Lower leg skin (tissue), 4 donors: ENCODE results near the gene C1orf21. TPM values are rescaled to one million over a fixed set of nuclear protein-coding genes. Genes with fewer than 3 reads are reported as not detected.

Source experiments
- DNase-seq, 2 donors: peaks; one replicate each; pipeline ENCODE4 v3.0.0-alpha.2; 2019; ENCODE audit warnings: low spot score in 2 of 2
- H3K4me3 ChIP-seq: fragments of 200-600 bp; sonication (generic); 2 replicates; pipeline ENCODE4 v1.5.1; 2017; ENCODE audit warnings: mild to moderate bottlenecking, low read depth; ENCODE audit not compliant: poor library complexity, severe bottlenecking
- CTCF ChIP-seq, 3 donors: fragments of 450-650 bp; IDR thresholded peaks; one replicate each; pipeline ENCODE4 v1.5.1; 2016; ENCODE audit warnings: antibody characterized with exemption in 3 of 3, mild to moderate bottlenecking in 3 of 3, moderate library complexity in 2 of 3
- POLR2A ChIP-seq, 2 donors: fragments of 450-650 bp; IDR thresholded peaks; one replicate each; pipeline ENCODE4 v1.6.1; 2016 to 2017; ENCODE audit warnings: antibody characterized with exemption in 2 of 2, mild to moderate bottlenecking in 1 of 2, moderate library complexity in 1 of 2
- WGBS, 2 donors: methylation state at CpG; one replicate each; pipeline ENCODE4 v1.1.5; 2018; 5-methylcytosine and 5-hydroxymethylcytosine counted together
- intact Hi-C: fragments of 100-400 bp; cut with DNase I; formaldehyde crosslinking; loops from one replicate; pipeline ENCODE4 v1.15.0; 2023; ENCODE audit warnings: low total_unique reads
- total RNA-seq, 4 donors: library from RNA; depleted of rRNA; stranded (reverse); fragments of >200 nt; gene quantifications; one replicate each; pipeline ENCODE4 v1.1.0, GENCODE V29; 2016

The C1orf21 gene
- total RNA-seq, 4 donors from 2014 or later = 37.6 to 79.4 (median 56.2) TPM

GRCh38 chr1:184424157-184424556 is 37.3 kb downstream of the C1orf21 start:
- TF ChIP-seq CTCF (IDR thresholded peaks at IDR 0.05) (no peak), POLR2A (IDR thresholded peaks at IDR 0.05) (no peak)
- H3K4me3 ChIP-seq = no peak overlapping the region
- DNase-seq = no peak
- WGBS, 2 donors = 33 to 43% methylated on average over 3 of the region's 3 CpGs
- intact Hi-C loops = no loop called here

- H3K4me3 ChIP-seq = no peak overlapping the region
- TF ChIP-seq CTCF (IDR thresholded peaks at IDR 0.05) (no peak), POLR2A (IDR thresholded peaks at IDR 0.05) (no peak)
- intact Hi-C loops = no loop called here
- no peak for DNase-seq
- 58 to 69% methylated on average over 2 of the region's 2 CpGs for WGBS, 2 donors
Measured at GRCh38 chr1:184424945-184425344, 38.1 kb downstream of the C1orf21 start.

DNA sequence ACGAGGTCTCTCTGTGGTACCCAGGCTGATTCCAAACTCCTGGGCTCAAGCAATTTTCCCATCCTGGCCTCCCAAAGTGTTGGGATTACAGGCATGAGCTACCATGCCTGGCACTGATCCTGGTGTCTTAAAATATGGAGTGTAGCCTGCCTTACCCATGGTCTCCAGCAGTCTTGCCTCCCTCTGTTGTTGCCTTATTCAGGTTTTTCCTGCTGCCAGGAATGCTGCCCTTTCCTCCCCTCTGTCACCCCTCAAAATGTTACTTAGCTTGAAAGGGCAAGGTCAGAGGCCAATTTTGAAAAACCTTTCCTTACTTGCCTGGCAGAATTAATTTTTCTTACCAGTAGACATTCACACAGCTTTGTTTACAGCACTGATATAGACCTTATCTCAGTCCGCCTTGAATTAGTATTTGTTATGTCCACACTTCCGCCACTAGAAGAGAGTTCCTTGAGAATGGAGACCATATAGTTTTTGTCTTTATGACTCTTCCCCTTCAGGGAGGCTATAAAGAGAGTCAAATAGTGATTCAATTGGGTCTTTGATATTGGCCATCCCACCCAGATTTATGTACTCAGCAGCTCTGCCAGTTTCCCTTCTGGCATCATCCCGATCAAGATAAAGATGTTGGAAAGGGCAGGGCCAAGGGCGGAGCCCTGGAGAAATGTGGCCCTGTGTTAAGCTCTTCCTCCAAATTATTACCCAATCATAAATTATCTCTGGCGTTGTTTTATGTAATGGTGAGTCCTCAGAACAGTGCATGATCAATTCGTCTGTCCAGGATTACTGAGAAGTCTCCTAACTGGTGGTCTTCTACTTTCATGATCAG is 38.8 kb downstream of the C1orf21 start:
- H3K4me3 ChIP-seq = no peak overlapping the region
- 47 to 48% methylated on average over 7 of the region's 7 CpGs for WGBS, 2 donors
- intact Hi-C loops = no loop called here
- TF ChIP-seq CTCF (IDR thresholded peaks at IDR 0.05) = no peak
- TF ChIP-seq POLR2A (IDR thresholded peaks at IDR 0.05) = no peak
- no peak for DNase-seq

DNA sequence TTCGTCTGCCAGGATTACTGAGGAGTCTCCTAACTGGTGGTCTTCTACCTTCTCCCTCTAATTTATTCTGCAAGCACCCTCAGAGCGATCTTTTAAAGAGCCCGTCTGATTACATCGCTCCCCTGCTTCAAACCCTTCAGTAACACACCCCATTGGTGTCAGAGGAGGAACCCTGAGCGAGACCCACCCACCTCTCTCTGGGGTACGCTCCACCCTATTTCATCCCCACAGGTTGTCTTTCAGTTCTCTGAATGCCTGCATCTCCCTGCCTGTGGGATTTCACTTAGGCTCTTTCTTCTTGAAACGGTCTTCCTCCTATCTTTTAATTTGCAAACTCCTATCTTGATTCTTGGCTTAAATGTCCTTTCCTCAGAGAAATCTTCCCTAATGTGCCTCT is 39.4 kb downstream of the C1orf21 start:
- DNase-seq = no peak
- WGBS, 2 donors = 58 to 77% methylated on average over 7 of the region's 7 CpGs
- intact Hi-C loops = no loop called here
- TF ChIP-seq POLR2A (IDR thresholded peaks at IDR 0.05) (no peak), CTCF (IDR thresholded peaks at IDR 0.05) (no peak)
- H3K4me3 ChIP-seq = no peak overlapping the region

DNA sequence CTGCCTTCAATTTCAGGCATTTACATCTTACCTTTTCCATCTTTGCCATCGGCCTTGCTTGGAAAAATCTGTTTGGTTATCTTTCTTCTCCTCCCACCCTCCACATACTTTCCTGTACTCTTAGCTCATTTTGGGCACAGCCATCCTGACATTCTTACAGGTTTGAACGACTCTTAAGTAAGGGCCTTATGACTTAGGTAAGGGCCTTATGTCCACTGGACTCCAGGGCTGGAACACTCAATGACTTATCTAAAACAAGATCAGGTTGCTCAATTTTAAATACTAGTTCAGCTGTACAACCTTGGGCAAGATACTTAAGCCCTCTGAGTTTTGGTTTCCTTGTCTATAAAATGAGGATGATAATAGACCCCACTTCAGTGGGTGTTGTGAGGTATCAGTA is 40.9 kb downstream of the C1orf21 start:
- DNase-seq = no peak
- no peak overlapping the region for H3K4me3 ChIP-seq
- TF ChIP-seq CTCF (IDR thresholded peaks at IDR 0.05) = no peak
- no peak for TF ChIP-seq POLR2A (IDR thresholded peaks at IDR 0.05)
- intact Hi-C loops = no loop called here
- WGBS, 2 donors = 86 to 87% methylated on average over 2 of the region's 2 CpGs

DNA sequence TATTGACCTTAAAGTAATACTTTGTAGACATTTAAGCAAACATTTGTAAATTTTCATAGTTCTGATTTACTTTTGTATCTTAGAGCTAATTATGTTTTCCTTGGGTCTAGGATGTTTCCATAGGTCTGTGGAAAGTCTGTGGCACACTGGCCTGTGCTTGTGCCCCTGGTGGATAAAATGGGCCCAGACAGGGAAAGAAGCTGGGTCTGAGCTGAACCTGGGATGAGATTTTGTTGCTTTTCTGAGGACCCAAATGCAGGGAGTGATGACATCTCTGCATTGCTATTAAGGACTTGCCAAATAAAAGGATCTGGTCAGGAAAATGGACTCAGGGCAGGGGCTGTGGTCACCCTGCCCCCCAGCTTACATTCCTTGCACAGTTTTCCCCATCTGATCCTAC is 41.8 kb downstream of the C1orf21 start:
- H3K4me3 ChIP-seq = no peak overlapping the region
- TF ChIP-seq POLR2A (IDR thresholded peaks at IDR 0.05) = no peak
- no peak for TF ChIP-seq CTCF (IDR thresholded peaks at IDR 0.05)
- intact Hi-C loops = no loop called here
- no peak for DNase-seq
